ENCODE measurements around the gene IFT172. TPM values are rescaled to one million over a fixed set of nuclear protein-coding genes. Genes with fewer than 3 reads are reported as not detected.
A peak's percentile ranks its signal among the peaks of the same experiment; 100 is the strongest.

The IFT172 gene
- total and polyA plus RNA-seq, 2 experiments from 2014 or later, result 9.1 to 17.6 TPM

- Histone ChIP-seq H3K79me2 (replicated peaks; ENCODE audit: insufficient read depth) (peaks cover 39% of the 10 kb centered on the region), H3K27me3 (ENCODE audit: insufficient read depth) (no peaks in the 10 kb centered on the region), H4K20me1 (replicated peaks; ENCODE audit: insufficient read depth) (peaks cover 24% of the 10 kb centered on the region), H3K4me3 (peak overlapping the region; percentile 98), H2AFZ (peak overlapping the region; percentile 95), H3K27ac (ENCODE audit: low read depth) (peak overlapping the region; percentile 93; the same call in 1 of the 2 replicates), H3K9me2 (ENCODE audit: insufficient read depth) (no peaks in the 10 kb centered on the region), H3K4me2 (peak overlapping the region; percentile 97), H3F3A (replicated peaks; ENCODE audit: low read depth) (0 out of 2 replicates have a peak, but pooled peaks cover 7% of the 10 kb centered on the region), H3K4me1 (ENCODE audit: insufficient read depth) (peaks cover 9% of the 10 kb centered on the region), H3K36me3 (ENCODE audit: insufficient read depth) (peaks cover 5% of the 10 kb centered on the region; the same call in 1 of the 2 replicates)
- H3K9me3 Mint-ChIP-seq, result no peaks in the 10 kb centered on the region
- ATAC-seq, result peak; percentile 81
- H3K27me3 Mint-ChIP-seq (ENCODE audit: insufficient read depth, low read depth, poor library complexity), result no peaks in the 10 kb centered on the region
- peaks cover 11% of the 10 kb centered on the region for H3K36me3 Mint-ChIP-seq (ENCODE audit: low read depth)
- DNase-seq (ENCODE audit: low spot score), result peak; percentile 89
- H3K4me1 Mint-ChIP-seq, result peaks cover 23% of the 10 kb centered on the region
- TF ChIP-seq CREB1 (CRISPR knock-in tag; IDR thresholded peaks at IDR 0.05; ENCODE audit: low read depth) (no peak), POLR2AphosphoS5 (IDR thresholded peaks at IDR 0.05; ENCODE audit: low read depth) (no peak), EZH2 (IDR thresholded peaks at IDR 0.05; ENCODE audit: low read depth, unreplicated experiment) (no peak), REST (IDR thresholded peaks at IDR 0.05; ENCODE audit: unreplicated experiment) (no peak), EZH2phosphoT487 (IDR thresholded peaks at IDR 0.05; ENCODE audit: unreplicated experiment) (no peak), ZNF114 (CRISPR knock-in tag; IDR thresholded peaks at IDR 0.05) (no peak), JUNB (IDR thresholded peaks at IDR 0.05; ENCODE audit: unreplicated experiment) (no peak), NANOG (IDR thresholded peaks at IDR 0.05; ENCODE audit: borderline replicate concordance) (no peak), ZNF331 (CRISPR knock-in tag; IDR thresholded peaks at IDR 0.05; ENCODE audit: low read depth) (no peak)
- TF ChIP-seq, protein P1, sequence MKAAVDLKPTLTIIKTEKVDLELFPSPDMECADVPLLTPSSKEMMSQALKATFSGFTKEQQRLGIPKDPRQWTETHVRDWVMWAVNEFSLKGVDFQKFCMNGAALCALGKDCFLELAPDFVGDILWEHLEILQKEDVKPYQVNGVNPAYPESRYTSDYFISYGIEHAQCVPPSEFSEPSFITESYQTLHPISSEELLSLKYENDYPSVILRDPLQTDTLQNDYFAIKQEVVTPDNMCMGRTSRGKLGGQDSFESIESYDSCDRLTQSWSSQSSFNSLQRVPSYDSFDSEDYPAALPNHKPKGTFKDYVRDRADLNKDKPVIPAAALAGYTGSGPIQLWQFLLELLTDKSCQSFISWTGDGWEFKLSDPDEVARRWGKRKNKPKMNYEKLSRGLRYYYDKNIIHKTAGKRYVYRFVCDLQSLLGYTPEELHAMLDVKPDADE (IDR thresholded peaks at IDR 0.05), result no peak
- H3K27ac Mint-ChIP-seq, result peak overlapping the region; percentile 90
- peak overlapping the region; percentile 98 for H3K4me3 Mint-ChIP-seq
Observed at GRCh38 chr2:27428978-27429541, 60.5 kb downstream of the IFT172 start.
